DOHH2 (cell line): ENCODE results near the gene WASF2.

Experiments used
- EZH2phosphoT487 ChIP-seq: fragments of 200-600 bp; sonication (generic); IDR thresholded peaks from 2 replicates; pipeline ENCODE4 v1.6.1; 2017; ENCODE audit warnings: borderline replicate concordance, mild to moderate bottlenecking, antibody characterized with exemption, low read length, moderate library complexity, mixed read lengths
- TF ChIP-seq, protein P1 (sequence below): fragments of 200-600 bp; sonication (generic); IDR thresholded peaks from one replicate; pipeline ENCODE4 v1.5.1; 2014; ENCODE audit warnings: antibody characterized with exemption, mild to moderate bottlenecking, low read depth, low read length; ENCODE audit not compliant: poor library complexity, severe bottlenecking

DNA sequence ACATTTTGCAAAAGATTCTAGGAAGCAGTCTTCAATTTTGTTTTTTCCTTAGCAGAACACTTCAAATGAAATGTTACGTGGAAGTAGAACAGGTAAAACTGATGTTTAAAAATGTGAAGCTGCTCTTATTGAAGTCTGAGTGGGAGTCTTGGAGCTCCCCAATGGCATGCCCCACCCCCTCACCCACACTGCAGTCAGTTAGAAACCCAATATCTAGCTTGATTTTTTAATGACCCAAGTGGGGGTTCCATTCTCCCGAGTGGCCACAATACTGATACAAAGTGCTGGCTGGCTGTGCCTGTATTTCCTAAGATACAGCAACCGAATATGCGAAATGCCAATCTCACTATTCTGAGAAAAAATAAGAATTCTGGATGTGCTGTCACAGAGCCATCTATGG lies 66.3 kb downstream of the WASF2 start:
- TF ChIP-seq, protein P1, sequence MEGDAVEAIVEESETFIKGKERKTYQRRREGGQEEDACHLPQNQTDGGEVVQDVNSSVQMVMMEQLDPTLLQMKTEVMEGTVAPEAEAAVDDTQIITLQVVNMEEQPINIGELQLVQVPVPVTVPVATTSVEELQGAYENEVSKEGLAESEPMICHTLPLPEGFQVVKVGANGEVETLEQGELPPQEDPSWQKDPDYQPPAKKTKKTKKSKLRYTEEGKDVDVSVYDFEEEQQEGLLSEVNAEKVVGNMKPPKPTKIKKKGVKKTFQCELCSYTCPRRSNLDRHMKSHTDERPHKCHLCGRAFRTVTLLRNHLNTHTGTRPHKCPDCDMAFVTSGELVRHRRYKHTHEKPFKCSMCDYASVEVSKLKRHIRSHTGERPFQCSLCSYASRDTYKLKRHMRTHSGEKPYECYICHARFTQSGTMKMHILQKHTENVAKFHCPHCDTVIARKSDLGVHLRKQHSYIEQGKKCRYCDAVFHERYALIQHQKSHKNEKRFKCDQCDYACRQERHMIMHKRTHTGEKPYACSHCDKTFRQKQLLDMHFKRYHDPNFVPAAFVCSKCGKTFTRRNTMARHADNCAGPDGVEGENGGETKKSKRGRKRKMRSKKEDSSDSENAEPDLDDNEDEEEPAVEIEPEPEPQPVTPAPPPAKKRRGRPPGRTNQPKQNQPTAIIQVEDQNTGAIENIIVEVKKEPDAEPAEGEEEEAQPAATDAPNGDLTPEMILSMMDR, result no peak
- TF ChIP-seq EZH2phosphoT487, result no peak
